ENCODE data around the gene KIAA1210. TPM values are rescaled to one million over a fixed set of nuclear protein-coding genes. Genes with fewer than 3 reads are reported as not detected.

Gene KIAA1210
- polyA plus RNA-seq, 2 donors, result under 0.01 TPM; not detected in 1

DNA sequence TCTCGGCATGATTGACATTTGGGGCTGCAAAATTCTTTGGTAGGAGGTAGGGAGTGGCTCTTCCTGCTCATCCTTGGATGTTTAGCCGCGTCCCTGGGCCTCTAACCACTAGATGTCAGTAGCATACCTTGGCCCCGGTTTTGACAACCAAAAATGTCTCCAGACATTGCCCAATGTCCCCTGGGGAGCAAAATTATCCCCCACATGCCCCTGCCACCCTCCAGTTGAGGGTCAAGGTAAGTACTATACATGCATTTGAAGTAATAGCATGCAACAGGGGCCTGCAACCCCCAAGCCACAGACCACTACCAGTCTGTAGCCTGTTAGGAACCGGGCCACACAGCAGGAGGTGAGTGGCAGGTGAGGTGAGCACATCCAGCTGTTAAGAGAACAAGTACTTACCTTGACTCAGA lies 17.6 kb upstream of the KIAA1210 start:
- H3K27ac ChIP-seq (ENCODE audit: low read depth in 2 of 2, low read length in 1 of 2), result no peak overlapping the region

DNA sequence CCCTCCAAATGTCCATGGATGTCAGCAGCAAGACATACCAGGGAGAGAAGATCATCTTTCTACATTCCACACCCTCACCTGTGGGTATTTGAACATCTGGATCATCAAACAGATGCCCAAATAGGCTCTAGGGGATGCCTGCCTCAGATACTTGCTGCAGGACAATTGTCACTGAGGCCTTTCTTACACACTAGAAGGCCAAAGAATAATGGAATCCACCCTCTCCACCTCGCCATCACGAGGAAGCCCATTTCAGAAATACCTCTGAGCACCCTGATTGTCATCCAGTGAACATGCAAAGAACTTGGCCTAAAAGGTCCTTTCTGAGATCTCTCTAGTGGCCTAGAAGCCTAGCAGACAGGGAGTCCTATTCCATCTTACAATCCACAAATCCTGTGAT lies 6.9 kb upstream of the KIAA1210 start:
- WGBS, 2 donors, result 40 to 63% methylated on average over 2 of the region's 2 CpGs
- Histone ChIP-seq H3K27me3 (ENCODE audit: control insufficient read depth in 1 of 2, insufficient read depth in 2 of 2, low read length in 2 of 2) (peaks cover 0 to 3% of the 10 kb centered on the region in 2 donors), H3K4me1 (ENCODE audit: control insufficient read depth in 2 of 2, insufficient read depth in 2 of 2, low read length in 1 of 2) (no peaks in the 10 kb centered on the region), H3K36me3 (ENCODE audit: control insufficient read depth in 2 of 2, insufficient read depth in 2 of 2, low read length in 1 of 2) (no peaks in the 10 kb centered on the region), H3K9me3 (ENCODE audit: control insufficient read depth in 2 of 2, insufficient read depth in 1 of 2, low read depth in 1 of 2, low read length in 1 of 2) (no peaks in the 10 kb centered on the region), H3K4me3 (ENCODE audit: low read depth in 1 of 2, low read length in 2 of 2) (no peak overlapping the region), H3K27ac (ENCODE audit: low read depth in 2 of 2, low read length in 1 of 2) (no peak overlapping the region)

More for the DNA sequence above, 17.6 kb upstream of the KIAA1210 start:
- Histone ChIP-seq H3K4me3 (ENCODE audit: low read depth in 1 of 2, low read length in 2 of 2) (no peak overlapping the region), H3K9me3 (ENCODE audit: control insufficient read depth in 2 of 2, insufficient read depth in 1 of 2, low read depth in 1 of 2, low read length in 1 of 2) (no peaks in the 10 kb centered on the region), H3K27me3 (ENCODE audit: control insufficient read depth in 1 of 2, insufficient read depth in 2 of 2, low read length in 2 of 2) (no peaks in the 10 kb centered on the region), H3K4me1 (ENCODE audit: control insufficient read depth in 2 of 2, insufficient read depth in 2 of 2, low read length in 1 of 2) (no peaks in the 10 kb centered on the region), H3K36me3 (ENCODE audit: control insufficient read depth in 2 of 2, insufficient read depth in 2 of 2, low read length in 1 of 2) (no peaks in the 10 kb centered on the region)
- WGBS, 2 donors, result 34 to 48% methylated on average over 5 of the region's 5 CpGs

DNA sequence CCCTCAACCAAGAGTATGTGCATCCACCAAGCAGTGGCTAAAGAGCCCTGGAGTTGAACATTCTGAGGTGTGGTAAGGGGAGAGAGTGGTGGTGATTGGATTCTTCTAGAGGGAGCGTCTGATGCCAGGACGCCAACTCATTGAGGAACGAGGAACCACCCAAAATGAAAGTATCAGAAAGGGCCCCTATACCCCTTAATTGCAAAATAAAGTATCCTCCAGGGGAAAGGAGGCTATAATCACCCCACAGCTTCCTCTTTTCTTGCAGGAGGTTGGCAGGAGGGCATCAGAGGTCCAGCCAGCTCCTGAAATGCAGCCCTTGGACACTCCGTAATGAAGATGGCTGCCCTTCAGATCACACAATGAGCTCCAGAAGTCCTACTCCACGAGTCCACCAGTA lies 5.3 kb upstream of the KIAA1210 start:
- H3K27me3 ChIP-seq (ENCODE audit: control insufficient read depth in 1 of 2, insufficient read depth in 2 of 2, low read length in 2 of 2), result no peaks in the 10 kb centered on the region
- WGBS, 2 donors, result 75 to 81% methylated on average over 5 of the region's 5 CpGs
- no peak overlapping the region for H3K4me3 ChIP-seq (ENCODE audit: low read depth in 1 of 2, low read length in 2 of 2)
- no peaks in the 10 kb centered on the region for H3K36me3 ChIP-seq (ENCODE audit: control insufficient read depth in 2 of 2, insufficient read depth in 2 of 2, low read length in 1 of 2)
- H3K27ac ChIP-seq (ENCODE audit: low read depth in 2 of 2, low read length in 1 of 2), result no peak overlapping the region
- H3K4me1 ChIP-seq (ENCODE audit: control insufficient read depth in 2 of 2, insufficient read depth in 2 of 2, low read length in 1 of 2), result no peaks in the 10 kb centered on the region
- no peaks in the 10 kb centered on the region for H3K9me3 ChIP-seq (ENCODE audit: control insufficient read depth in 2 of 2, insufficient read depth in 1 of 2, low read depth in 1 of 2, low read length in 1 of 2)

- no peaks in the 10 kb centered on the region for H3K9me3 ChIP-seq (ENCODE audit: control insufficient read depth in 2 of 2, insufficient read depth in 1 of 2, low read depth in 1 of 2, low read length in 1 of 2)
- no peaks in the 10 kb centered on the region for H3K36me3 ChIP-seq (ENCODE audit: control insufficient read depth in 2 of 2, insufficient read depth in 2 of 2, low read length in 1 of 2)
- H3K4me3 ChIP-seq (ENCODE audit: low read depth in 1 of 2, low read length in 2 of 2), result no peak overlapping the region
- no peak overlapping the region for H3K27ac ChIP-seq (ENCODE audit: low read depth in 2 of 2, low read length in 1 of 2)
- no peaks in the 10 kb centered on the region for H3K27me3 ChIP-seq (ENCODE audit: control insufficient read depth in 1 of 2, insufficient read depth in 2 of 2, low read length in 2 of 2)
- WGBS, 2 donors, result 62 to 64% methylated on average over 2 of the region's 2 CpGs
- H3K4me1 ChIP-seq (ENCODE audit: control insufficient read depth in 2 of 2, insufficient read depth in 2 of 2, low read length in 1 of 2), result no peaks in the 10 kb centered on the region
Measured at GRCh38 chrX:119132316-119132715, 4.7 kb upstream of the KIAA1210 start.

DNA sequence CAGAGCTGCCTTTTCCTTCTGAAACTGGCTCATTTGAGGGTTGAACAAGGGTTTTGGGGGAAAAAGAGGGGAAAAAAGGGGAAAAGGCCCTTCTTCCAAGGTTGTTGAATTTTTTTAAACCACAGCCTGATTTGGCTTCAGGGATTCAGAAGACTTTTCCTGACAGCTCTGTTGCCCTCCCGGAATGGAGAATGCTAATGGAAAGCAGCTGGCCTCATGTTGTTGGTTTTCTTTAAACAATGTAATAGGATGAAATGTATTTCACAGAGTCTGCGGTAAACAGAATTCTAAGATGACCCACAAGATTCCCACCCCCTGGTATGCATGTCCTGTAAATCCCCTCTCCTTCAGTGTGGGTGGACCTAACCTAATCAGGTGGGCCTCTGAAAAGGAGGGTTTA lies 3.3 kb upstream of the KIAA1210 start:
- 70 to 79% methylated on average over 2 of the region's 2 CpGs for WGBS, 2 donors
- Histone ChIP-seq H3K4me3 (ENCODE audit: low read depth in 1 of 2, low read length in 2 of 2) (no peak overlapping the region), H3K27ac (ENCODE audit: low read depth in 2 of 2, low read length in 1 of 2) (no peak overlapping the region), H3K9me3 (ENCODE audit: control insufficient read depth in 2 of 2, insufficient read depth in 1 of 2, low read depth in 1 of 2, low read length in 1 of 2) (no peaks in the 10 kb centered on the region), H3K27me3 (ENCODE audit: control insufficient read depth in 1 of 2, insufficient read depth in 2 of 2, low read length in 2 of 2) (no peaks in the 10 kb centered on the region), H3K4me1 (ENCODE audit: control insufficient read depth in 2 of 2, insufficient read depth in 2 of 2, low read length in 1 of 2) (no peaks in the 10 kb centered on the region), H3K36me3 (ENCODE audit: control insufficient read depth in 2 of 2, insufficient read depth in 2 of 2, low read length in 1 of 2) (no peaks in the 10 kb centered on the region)

GRCh38 chrX:119121341-119121740 lies 6.3 kb downstream of the KIAA1210 start:
- H3K27me3 ChIP-seq (ENCODE audit: control insufficient read depth in 1 of 2, insufficient read depth in 2 of 2, low read length in 2 of 2), result peaks cover 0 to 3% of the 10 kb centered on the region in 2 donors
- no peaks in the 10 kb centered on the region for H3K36me3 ChIP-seq (ENCODE audit: control insufficient read depth in 2 of 2, insufficient read depth in 2 of 2, low read length in 1 of 2)
- no peaks in the 10 kb centered on the region for H3K4me1 ChIP-seq (ENCODE audit: control insufficient read depth in 2 of 2, insufficient read depth in 2 of 2, low read length in 1 of 2)
- H3K4me3 ChIP-seq (ENCODE audit: low read depth in 1 of 2, low read length in 2 of 2), result no peak overlapping the region
- whole genome bisulfite sequencing, 2 donors, result 83 to 89% methylated on average over 1 of the region's 1 CpG
- H3K9me3 ChIP-seq (ENCODE audit: control insufficient read depth in 2 of 2, insufficient read depth in 1 of 2, low read depth in 1 of 2, low read length in 1 of 2), result no peaks in the 10 kb centered on the region
- no peak overlapping the region for H3K27ac ChIP-seq (ENCODE audit: low read depth in 2 of 2, low read length in 1 of 2)

DNA sequence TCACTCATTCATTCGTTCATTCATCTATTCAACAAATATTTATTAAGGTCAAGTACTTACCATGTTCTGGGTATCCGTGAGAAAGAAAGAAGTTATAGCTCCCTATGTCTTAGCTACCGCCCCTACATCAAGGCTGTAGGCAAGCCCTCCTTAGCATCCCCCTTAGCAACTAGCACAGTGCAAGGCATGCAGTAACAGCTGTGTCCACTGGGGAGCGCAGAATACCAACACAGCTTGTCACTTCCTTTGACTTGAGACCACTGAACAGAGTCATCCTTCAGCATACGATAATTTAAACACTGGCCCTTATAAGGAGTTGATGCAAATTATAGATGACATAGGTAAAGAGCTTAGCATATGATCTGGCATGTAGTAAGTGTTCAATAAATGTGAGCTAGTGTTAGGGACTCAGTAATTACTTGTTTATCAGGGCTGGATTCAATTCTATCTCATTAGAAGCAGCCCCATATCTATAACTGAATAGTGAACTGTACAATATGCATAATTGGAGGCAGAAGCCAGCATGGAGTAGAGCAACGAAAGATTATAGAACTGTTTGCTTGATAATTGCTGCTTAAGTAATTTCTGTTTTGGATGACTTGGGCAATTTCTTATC lies 8.7 kb downstream of the KIAA1210 start:
- Histone ChIP-seq H3K9me3 (ENCODE audit: control insufficient read depth in 2 of 2, insufficient read depth in 1 of 2, low read depth in 1 of 2, low read length in 1 of 2) (no peaks in the 10 kb centered on the region), H3K4me3 (ENCODE audit: low read depth in 1 of 2, low read length in 2 of 2) (no peak overlapping the region), H3K4me1 (ENCODE audit: control insufficient read depth in 2 of 2, insufficient read depth in 2 of 2, low read length in 1 of 2) (no peaks in the 10 kb centered on the region), H3K27ac (ENCODE audit: low read depth in 2 of 2, low read length in 1 of 2) (no peak overlapping the region), H3K36me3 (ENCODE audit: control insufficient read depth in 2 of 2, insufficient read depth in 2 of 2, low read length in 1 of 2) (no peaks in the 10 kb centered on the region), H3K27me3 (ENCODE audit: control insufficient read depth in 1 of 2, insufficient read depth in 2 of 2, low read length in 2 of 2) (peaks cover 0 to 8% of the 10 kb centered on the region in 2 donors)
- 10 to 21% methylated on average over 6 of the region's 6 CpGs for WGBS, 2 donors

GRCh38 chrX:119107206-119107605 lies 20.4 kb downstream of the KIAA1210 start:
- no peaks in the 10 kb centered on the region for H3K36me3 ChIP-seq (ENCODE audit: control insufficient read depth in 2 of 2, insufficient read depth in 2 of 2, low read length in 1 of 2)
- no peak overlapping the region for H3K4me3 ChIP-seq (ENCODE audit: low read depth in 1 of 2, low read length in 2 of 2)
- H3K27me3 ChIP-seq (ENCODE audit: control insufficient read depth in 1 of 2, insufficient read depth in 2 of 2, low read length in 2 of 2), result no peaks in the 10 kb centered on the region
- no peaks in the 10 kb centered on the region for H3K4me1 ChIP-seq (ENCODE audit: control insufficient read depth in 2 of 2, insufficient read depth in 2 of 2, low read length in 1 of 2)
- no peaks in the 10 kb centered on the region for H3K9me3 ChIP-seq (ENCODE audit: control insufficient read depth in 2 of 2, insufficient read depth in 1 of 2, low read depth in 1 of 2, low read length in 1 of 2)
- H3K27ac ChIP-seq (ENCODE audit: low read depth in 2 of 2, low read length in 1 of 2), result no peak overlapping the region

- H3K27me3 ChIP-seq (ENCODE audit: control insufficient read depth in 1 of 2, insufficient read depth in 2 of 2, low read length in 2 of 2), result no peaks in the 10 kb centered on the region
Measured at GRCh38 chrX:119105826-119106225, 21.8 kb downstream of the KIAA1210 start.

DNA sequence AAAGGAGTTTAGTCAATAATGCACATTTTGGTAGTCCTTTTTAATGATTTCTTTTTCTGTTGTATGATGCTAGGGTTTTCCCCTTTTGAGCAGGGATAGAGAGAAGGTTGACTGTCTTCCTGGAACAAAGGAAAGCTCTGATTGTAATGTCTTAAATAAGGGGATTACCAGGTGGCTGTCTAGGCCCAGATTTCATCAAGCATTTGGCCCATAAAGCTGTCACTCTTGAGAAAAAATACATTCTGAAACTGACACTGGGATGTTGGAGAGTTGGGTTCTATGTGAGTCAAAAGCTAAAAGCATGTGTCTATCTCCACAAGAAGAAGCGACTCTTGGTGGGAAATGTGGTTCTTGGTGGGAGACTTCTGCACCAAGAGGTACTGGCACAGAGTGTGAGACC lies 26.4 kb downstream of the KIAA1210 start:
- no peaks in the 10 kb centered on the region for H3K4me1 ChIP-seq (ENCODE audit: control insufficient read depth in 2 of 2, insufficient read depth in 2 of 2, low read length in 1 of 2)
- H3K27ac ChIP-seq (ENCODE audit: low read depth in 2 of 2, low read length in 1 of 2), result no peak overlapping the region
- H3K9me3 ChIP-seq (ENCODE audit: control insufficient read depth in 2 of 2, insufficient read depth in 1 of 2, low read depth in 1 of 2, low read length in 1 of 2), result no peaks in the 10 kb centered on the region
- no peak overlapping the region for H3K4me3 ChIP-seq (ENCODE audit: low read depth in 1 of 2, low read length in 2 of 2)
- WGBS, 2 donors, result 81 to 88% methylated on average over 1 of the region's 1 CpG
- peaks cover 0 to 8% of the 10 kb centered on the region in 2 donors for H3K27me3 ChIP-seq (ENCODE audit: control insufficient read depth in 1 of 2, insufficient read depth in 2 of 2, low read length in 2 of 2)
- no peaks in the 10 kb centered on the region for H3K36me3 ChIP-seq (ENCODE audit: control insufficient read depth in 2 of 2, insufficient read depth in 2 of 2, low read length in 1 of 2)

More at GRCh38 chrX:119105826-119106225, 21.8 kb downstream of the KIAA1210 start:
- Histone ChIP-seq H3K27ac (ENCODE audit: low read depth in 2 of 2, low read length in 1 of 2) (no peak overlapping the region), H3K9me3 (ENCODE audit: control insufficient read depth in 2 of 2, insufficient read depth in 1 of 2, low read depth in 1 of 2, low read length in 1 of 2) (no peaks in the 10 kb centered on the region), H3K4me3 (ENCODE audit: low read depth in 1 of 2, low read length in 2 of 2) (no peak overlapping the region), H3K36me3 (ENCODE audit: control insufficient read depth in 2 of 2, insufficient read depth in 2 of 2, low read length in 1 of 2) (no peaks in the 10 kb centered on the region), H3K4me1 (ENCODE audit: control insufficient read depth in 2 of 2, insufficient read depth in 2 of 2, low read length in 1 of 2) (no peaks in the 10 kb centered on the region)
